CD14-positive monocyte (primary cell): ENCODE results near the gene UVRAG. TPM values are rescaled to one million over a fixed set of nuclear protein-coding genes. Genes with fewer than 3 reads are reported as not detected.

Experiments
- DNase-seq, 3 donors: peaks; one replicate each; pipeline ENCODE4 v3.0.0-alpha.2; 2011 to 2022
- H2AFZ ChIP-seq: 2 replicates; pipeline ENCODE4 v1.6.0; 2012; ENCODE audit warnings: mild to moderate bottlenecking, low read depth, low read length, inconsistent platforms; ENCODE audit not compliant: insufficient read depth, poor library complexity, severe bottlenecking
- H3K27ac ChIP-seq, 2 donors: 1 replicate in 1 of 2; 2 replicates in 1 of 2; pipeline ENCODE4 v1.5.1; 2012 to 2013; ENCODE audit warnings: low read length in 2 of 2, control low read depth in 1 of 2, inconsistent platforms in 1 of 2, low read depth in 1 of 2, mild to moderate bottlenecking in 1 of 2
- H3K27me3 ChIP-seq, 2 donors: one replicate each; pipeline versions ENCODE4 v1.6.0 to v1.6.1; 2011 to 2013; ENCODE audit warnings: low read length in 2 of 2; ENCODE audit not compliant: control insufficient read depth in 2 of 2, insufficient read depth in 2 of 2
- H3K36me3 ChIP-seq, 2 donors: replicated peaks in 1 of 2; 1 replicate in 1 of 2; 2 replicates in 1 of 2; pipeline versions ENCODE4 v1.5.1 to v1.6.1; 2012 to 2013; ENCODE audit warnings: low read length in 2 of 2, control low read depth in 1 of 2, inconsistent platforms in 1 of 2, mild to moderate bottlenecking in 1 of 2; ENCODE audit not compliant: insufficient read depth in 2 of 2, control insufficient read depth in 1 of 2
- H3K4me1 ChIP-seq, 2 donors: 1 replicate in 1 of 2; 2 replicates in 1 of 2; pipeline versions ENCODE4 v1.5.1 to v1.6.1; 2012 to 2013; ENCODE audit warnings: low read length in 2 of 2, control low read depth in 1 of 2, inconsistent platforms in 1 of 2, mild to moderate bottlenecking in 1 of 2, moderate library complexity in 1 of 2; ENCODE audit not compliant: insufficient read depth in 2 of 2, control insufficient read depth in 1 of 2
- H3K4me2 ChIP-seq: replicated peaks from 2 replicates; pipeline ENCODE3; 2012; ENCODE audit warnings: low read length, moderate library complexity, mild to moderate bottlenecking; ENCODE audit not compliant: poor library complexity, severe bottlenecking; ENCODE audit errors: extremely low read depth
- H3K4me3 ChIP-seq, 3 experiments: fragments of 200-600 bp in 1 of 3; sonication (generic) in 1 of 3; replicated peaks in 1 of 3; 1 replicate in 2 of 3; 2 replicates in 1 of 3; pipeline ENCODE4 v1.5.1; 2011 to 2013; ENCODE audit warnings: low read length in 3 of 3, mild to moderate bottlenecking in 3 of 3, control low read depth in 2 of 3, low read depth in 2 of 3, inconsistent platforms in 1 of 3, moderate library complexity in 1 of 3
- H3K79me2 ChIP-seq: 2 replicates; pipeline ENCODE4 v1.6.0; 2012; ENCODE audit warnings: mild to moderate bottlenecking, control low read depth, inconsistent platforms, low read length, moderate library complexity; ENCODE audit not compliant: insufficient read depth
- H3K9ac ChIP-seq: 2 replicates; pipeline ENCODE4 v1.6.0; 2017; ENCODE audit warnings: low read length, mild to moderate bottlenecking; ENCODE audit not compliant: insufficient read depth, poor library complexity, severe bottlenecking
- H3K9me3 ChIP-seq, 2 donors: replicated peaks in 1 of 2; 1 replicate in 1 of 2; 2 replicates in 1 of 2; pipeline versions ENCODE4 v1.5.1 to v1.6.1; 2012 to 2013; ENCODE audit warnings: low read length in 2 of 2, control low read depth in 1 of 2; ENCODE audit not compliant: control insufficient read depth in 1 of 2, insufficient read depth in 1 of 2
- H4K20me1 ChIP-seq: 2 replicates; pipeline ENCODE4 v1.6.0; 2012; ENCODE audit warnings: mild to moderate bottlenecking, low read length, control low read depth, moderate library complexity; ENCODE audit not compliant: insufficient read depth
- H3K27ac Mint-ChIP-seq, 7 donors: one replicate each; pipeline ENCODE4 v1.8.0; 2020; ENCODE audit warnings: mild to moderate bottlenecking in 7 of 7, mixed read lengths in 7 of 7, moderate library complexity in 6 of 7, inconsistent platforms in 2 of 7
- H3K27me3 Mint-ChIP-seq, 3 donors: one replicate each; pipeline ENCODE4 v1.8.0; 2021 to 2022; ENCODE audit warnings: low read depth in 3 of 3, mild to moderate bottlenecking in 3 of 3, mixed read lengths in 3 of 3, moderate library complexity in 3 of 3, inconsistent platforms in 1 of 3
- H3K36me3 Mint-ChIP-seq, 2 donors: one replicate each; pipeline ENCODE4 v1.8.0; 2020; ENCODE audit warnings: mixed read lengths in 2 of 2, inconsistent platforms in 1 of 2, mild to moderate bottlenecking in 1 of 2
- H3K4me1 Mint-ChIP-seq: one replicate; pipeline ENCODE4 v1.8.0; 2020; ENCODE audit warnings: mild to moderate bottlenecking, mixed read lengths
- H3K4me3 Mint-ChIP-seq, 2 donors: one replicate each; pipeline ENCODE4 v1.8.0; 2020; ENCODE audit warnings: mild to moderate bottlenecking in 2 of 2, mixed read lengths in 2 of 2, moderate library complexity in 1 of 2
- H3K9me3 Mint-ChIP-seq, 7 donors: one replicate each; pipeline ENCODE4 v1.8.0; 2020 to 2022; ENCODE audit warnings: mixed read lengths in 7 of 7, mild to moderate bottlenecking in 6 of 7, moderate library complexity in 6 of 7, inconsistent platforms in 2 of 7
- WGBS: methylation state at CpG from one replicate; pipeline ENCODE4 v1.1.5; 2013; ENCODE audit warnings: missing lambda C conversion rate; ENCODE audit not compliant: insufficient coverage; 5-methylcytosine and 5-hydroxymethylcytosine counted together
- intact Hi-C, 2 donors: fragments of 100-400 bp; cut with micrococcal nuclease; formaldehyde crosslinking; loops; one replicate each; pipeline versions ENCODE4 v1.15.0 to v1.15.1; 2023
- polyA plus RNA-seq, 3 donors: library from polyadenylated mRNA; depleted of rRNA in 1 of 3; unstranded in 2 of 3; stranded (reverse) in 1 of 3; fragments of 300-500 nt in 2 of 3; fragments of >200 nt in 1 of 3; fragmentation: Illumina TruSeq in 2 of 3; gene quantifications; 1 replicate in 2 of 3; 2 replicates in 1 of 3; pipeline ENCODE4 v1.2.3, GENCODE V29; 2012 to 2021
- TF ChIP-seq, protein P1 (sequence below): fragments of 200-600 bp; IDR thresholded peaks from one replicate; pipeline ENCODE4 v1.8.0; 2022; ENCODE audit warnings: antibody characterized with exemption, mild to moderate bottlenecking

The UVRAG gene
- polyA plus RNA-seq, 3 donors: 13.7 to 20.5 (median 20.0) TPM

- no CpG with 5 or more reads among the region's 3 CpGs for WGBS
- peaks cover 83% of the 10 kb centered on the region for H3K79me2 ChIP-seq
- H3K4me1 ChIP-seq: peaks cover 4 to 6% of the 10 kb centered on the region in 2 donors
- no peaks in the 10 kb centered on the region for H3K9me3 ChIP-seq
- no peak overlapping the region for H2AFZ ChIP-seq
- peaks cover 15 to 47% of the 10 kb centered on the region in 2 donors for H3K36me3 ChIP-seq
- intact Hi-C loops: no loop called here
- H4K20me1 ChIP-seq: peaks cover 75% of the 10 kb centered on the region
- TF ChIP-seq, protein P1, sequence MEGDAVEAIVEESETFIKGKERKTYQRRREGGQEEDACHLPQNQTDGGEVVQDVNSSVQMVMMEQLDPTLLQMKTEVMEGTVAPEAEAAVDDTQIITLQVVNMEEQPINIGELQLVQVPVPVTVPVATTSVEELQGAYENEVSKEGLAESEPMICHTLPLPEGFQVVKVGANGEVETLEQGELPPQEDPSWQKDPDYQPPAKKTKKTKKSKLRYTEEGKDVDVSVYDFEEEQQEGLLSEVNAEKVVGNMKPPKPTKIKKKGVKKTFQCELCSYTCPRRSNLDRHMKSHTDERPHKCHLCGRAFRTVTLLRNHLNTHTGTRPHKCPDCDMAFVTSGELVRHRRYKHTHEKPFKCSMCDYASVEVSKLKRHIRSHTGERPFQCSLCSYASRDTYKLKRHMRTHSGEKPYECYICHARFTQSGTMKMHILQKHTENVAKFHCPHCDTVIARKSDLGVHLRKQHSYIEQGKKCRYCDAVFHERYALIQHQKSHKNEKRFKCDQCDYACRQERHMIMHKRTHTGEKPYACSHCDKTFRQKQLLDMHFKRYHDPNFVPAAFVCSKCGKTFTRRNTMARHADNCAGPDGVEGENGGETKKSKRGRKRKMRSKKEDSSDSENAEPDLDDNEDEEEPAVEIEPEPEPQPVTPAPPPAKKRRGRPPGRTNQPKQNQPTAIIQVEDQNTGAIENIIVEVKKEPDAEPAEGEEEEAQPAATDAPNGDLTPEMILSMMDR: no peak
- no peak overlapping the region for H3K27ac ChIP-seq
- H3K9me3 Mint-ChIP-seq: no peaks in the 10 kb centered on the region
- no peak overlapping the region for H3K4me3 ChIP-seq
- H3K27ac Mint-ChIP-seq: no peak overlapping the region
- no peak overlapping the region for H3K4me2 ChIP-seq
- H3K27me3 ChIP-seq: no peaks in the 10 kb centered on the region
- DNase-seq: no peak
- H3K27me3 Mint-ChIP-seq: peaks cover 0 to 4% (median 0%) of the 10 kb centered on the region in 3 donors
- H3K36me3 Mint-ChIP-seq: peaks cover 36 to 37% of the 10 kb centered on the region in 2 donors
- peaks cover 15% of the 10 kb centered on the region for H3K4me1 Mint-ChIP-seq
- H3K4me3 Mint-ChIP-seq: no peak overlapping the region
- H3K9ac ChIP-seq: no peak overlapping the region
Observed at GRCh38 chr11:75858613-75859012, 43.6 kb downstream of the UVRAG start.

GRCh38 chr11:75859614-75860013, 44.6 kb downstream of the UVRAG start:
- TF ChIP-seq, protein P1: no peak
- Histone ChIP-seq H3K27ac (no peak overlapping the region), H3K27me3 (no peaks in the 10 kb centered on the region), H3K9me3 (no peaks in the 10 kb centered on the region), H3K36me3 (peaks cover 15 to 46% of the 10 kb centered on the region in 2 donors), H4K20me1 (peaks cover 75% of the 10 kb centered on the region), H3K4me2 (no peak overlapping the region), H3K79me2 (peaks cover 84% of the 10 kb centered on the region), H3K4me3 (no peak overlapping the region), H3K9ac (no peak overlapping the region), H2AFZ (no peak overlapping the region), H3K4me1 (peaks cover 4 to 6% of the 10 kb centered on the region in 2 donors)
- no peaks in the 10 kb centered on the region for H3K9me3 Mint-ChIP-seq
- peaks cover 15% of the 10 kb centered on the region for H3K4me1 Mint-ChIP-seq
- no peak overlapping the region for H3K4me3 Mint-ChIP-seq
- peaks cover 32 to 35% of the 10 kb centered on the region in 2 donors for H3K36me3 Mint-ChIP-seq
- H3K27me3 Mint-ChIP-seq: peaks cover 0 to 4% (median 0%) of the 10 kb centered on the region in 3 donors
- intact Hi-C loops: no loop called here
- peak overlapping the region in 1 of 7 donors; percentile 42 for H3K27ac Mint-ChIP-seq
- WGBS: no CpG with 5 or more reads among the region's 2 CpGs
- no peak for DNase-seq
